ENCODE data around the gene TMEM163.

TMEM163 gene

DNA sequence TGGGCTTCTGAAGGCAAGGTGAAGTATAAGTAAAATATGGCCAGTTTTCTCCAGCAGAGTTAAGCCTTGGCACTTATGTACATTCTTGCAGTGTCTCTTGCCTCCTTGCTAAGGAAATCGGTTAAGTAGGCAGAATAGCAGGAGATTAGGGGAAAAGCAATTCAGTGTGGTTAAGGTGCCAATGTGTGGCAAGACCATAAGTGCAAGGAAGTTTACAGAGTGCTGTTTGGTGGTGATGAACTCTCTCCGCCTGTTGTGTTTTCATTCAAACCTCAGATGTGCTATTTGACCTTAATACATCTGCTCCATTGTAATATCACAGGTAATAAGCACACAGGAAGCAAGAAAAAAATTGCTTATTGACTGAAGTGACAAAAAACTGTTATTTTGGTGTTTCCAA is 308.8 kb downstream of the TMEM163 start:
- no peak overlapping the region for H3K4me3 ChIP-seq (ENCODE audit: low read depth, low read length)
- no peak for DNase-seq (ENCODE audit: low read depth)

DNA sequence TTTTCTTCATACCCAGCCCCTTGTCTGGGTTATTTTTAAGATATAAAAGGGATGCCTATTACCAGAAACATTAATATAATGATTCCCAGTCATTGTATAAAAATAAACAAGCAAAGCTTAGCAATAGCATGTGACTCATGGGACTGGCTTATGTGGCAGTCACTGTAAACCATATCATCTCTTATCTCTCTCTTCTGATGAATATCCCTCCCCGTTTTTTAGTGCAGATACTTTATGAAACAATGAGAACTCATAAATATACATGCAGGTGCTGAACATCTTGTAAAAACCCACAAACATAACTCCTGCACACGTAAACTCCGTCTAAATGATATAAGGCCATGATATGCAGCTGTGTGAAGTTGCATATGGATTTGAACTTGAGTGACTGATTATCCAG is 310.0 kb downstream of the TMEM163 start:
- DNase-seq (ENCODE audit: low read depth) = no peak
- H3K4me3 ChIP-seq (ENCODE audit: low read depth, low read length) = no peak overlapping the region

DNA sequence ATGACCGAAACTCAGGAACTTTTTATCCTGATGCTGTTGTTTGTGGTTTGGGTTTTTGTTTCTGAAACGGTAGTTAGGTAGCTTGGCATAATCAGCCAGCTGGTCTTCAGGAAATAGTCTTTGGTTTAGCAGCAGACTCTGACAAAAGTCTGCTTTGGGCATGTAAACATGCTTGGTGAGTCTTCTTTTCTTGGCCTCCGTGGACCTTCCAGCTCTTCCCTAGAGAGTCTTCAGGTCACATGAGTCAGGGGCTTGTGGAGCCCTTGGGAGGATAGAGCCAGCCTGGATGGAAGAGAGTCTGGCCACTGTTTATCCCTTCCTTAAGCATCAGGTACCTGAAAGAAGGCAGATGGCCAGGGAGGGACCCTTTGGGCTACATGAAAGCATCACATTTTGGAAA is 310.4 kb downstream of the TMEM163 start:
- H3K4me3 ChIP-seq (ENCODE audit: low read depth, low read length) = no peak overlapping the region
- DNase-seq (ENCODE audit: low read depth) = no peak

DNA sequence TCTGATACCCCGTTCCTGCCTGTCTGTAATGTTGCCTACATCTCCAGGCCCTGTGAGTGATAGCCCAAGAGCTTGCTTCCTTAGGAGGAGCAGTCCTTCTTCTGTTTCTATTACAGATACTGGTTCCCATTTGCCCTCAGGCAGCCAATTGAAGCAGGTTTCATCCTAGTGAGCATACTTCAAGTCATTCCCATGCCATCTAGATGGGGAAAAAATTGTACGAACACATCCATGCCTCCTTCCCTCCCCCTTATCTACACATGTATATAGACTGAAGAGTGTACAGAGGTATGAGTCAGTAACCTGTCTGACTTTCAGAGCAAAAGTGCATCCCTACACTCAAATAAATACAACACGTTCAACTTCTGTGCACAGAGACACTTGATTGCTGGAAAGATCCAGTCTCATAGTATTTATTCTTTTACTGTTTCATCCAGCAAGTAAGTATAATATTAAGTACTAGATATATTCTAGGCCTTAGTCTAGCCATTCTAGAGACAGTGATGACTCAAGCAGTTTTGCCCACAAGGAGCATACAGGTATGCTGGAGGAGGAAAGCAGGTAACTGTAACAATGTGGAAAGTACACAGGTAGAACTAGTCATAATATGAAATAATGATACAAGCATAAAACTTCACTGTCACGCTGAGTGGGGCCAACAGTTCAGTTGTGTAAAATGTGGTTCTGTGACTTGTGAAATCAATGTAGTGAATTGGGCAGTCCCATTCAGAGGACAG is 311.5 kb downstream of the TMEM163 start:
- H3K4me3 ChIP-seq (ENCODE audit: low read depth, low read length) = no peak overlapping the region
- DNase-seq (ENCODE audit: low read depth) = no peak

DNA sequence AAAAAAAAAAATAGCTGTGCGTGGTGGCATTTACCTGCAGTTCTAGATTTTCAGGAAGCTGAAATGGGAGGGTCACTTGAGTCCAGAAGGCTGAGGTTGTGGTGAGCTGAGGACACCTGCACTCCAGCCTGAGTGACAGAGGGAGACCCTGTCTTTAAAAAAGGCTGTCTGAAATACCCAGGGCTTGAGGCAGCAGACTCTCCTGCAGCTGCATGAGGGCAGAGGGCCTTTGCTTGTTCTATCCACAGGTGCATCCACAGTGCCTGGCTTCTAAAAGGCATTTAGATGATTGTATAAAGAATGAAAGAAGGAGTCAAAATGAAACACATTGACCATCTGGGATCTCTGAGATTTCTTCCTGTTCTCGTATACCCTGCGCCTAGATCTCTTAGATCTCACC is 312.1 kb downstream of the TMEM163 start:
- no peak overlapping the region for H3K4me3 ChIP-seq (ENCODE audit: low read depth, low read length)

DNA sequence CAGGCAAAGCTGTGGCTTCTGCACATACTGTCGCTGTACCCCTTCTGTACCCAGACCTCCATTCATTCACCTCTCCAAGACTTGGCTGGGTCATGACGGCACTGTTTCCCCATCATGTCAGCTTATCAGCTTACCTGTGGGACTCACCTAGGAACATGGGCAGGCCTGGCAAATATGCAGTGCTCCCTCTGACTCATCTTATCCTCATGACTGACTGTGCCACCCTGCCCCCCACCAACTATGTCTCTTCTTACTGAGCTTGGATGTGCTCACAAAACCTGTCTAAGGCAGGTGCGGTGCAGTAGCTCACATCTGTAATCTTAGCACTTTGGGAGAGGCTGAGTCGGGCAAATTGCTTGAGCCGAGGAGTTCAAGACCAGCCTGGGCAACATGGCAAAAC is 312.5 kb downstream of the TMEM163 start:
- H3K4me3 ChIP-seq (ENCODE audit: low read depth, low read length) = no peak overlapping the region
- no peak for DNase-seq (ENCODE audit: low read depth)

More for the DNA sequence above, 312.1 kb downstream of the TMEM163 start:
- no peak for DNase-seq (ENCODE audit: low read depth)

Measured in skeletal muscle cell (primary cell).